ENCODE results near the gene IL1RAPL2. TPM values are rescaled to one million over a fixed set of nuclear protein-coding genes. Genes with fewer than 3 reads are reported as not detected.

Gene IL1RAPL2
- polyA plus RNA-seq, 3 donors, result not detected

GRCh38 chrX:105694839-105695238 is 1128.8 kb downstream of the IL1RAPL2 start:
- Histone ChIP-seq H2AFZ (ENCODE audit: insufficient read depth, low read depth, low read length, poor library complexity, severe bottlenecking) (no peak overlapping the region), H4K20me1 (ENCODE audit: insufficient read depth, low read length) (no peaks in the 10 kb centered on the region), H3K27me3 (ENCODE audit: control insufficient read depth in 2 of 2, insufficient read depth in 2 of 2, low read length in 2 of 2) (no peaks in the 10 kb centered on the region), H3K4me2 (replicated peaks; ENCODE audit: extremely low read depth, low read length, poor library complexity, severe bottlenecking) (no peak overlapping the region), H3K9ac (ENCODE audit: insufficient read depth, low read length, poor library complexity, severe bottlenecking) (no peak overlapping the region), H3K36me3 (replicated peaks in 1 of 2; ENCODE audit: control insufficient read depth in 1 of 2, insufficient read depth in 2 of 2, low read length in 2 of 2) (no peaks in the 10 kb centered on the region), H3K4me3 (replicated peaks in 1 of 3; ENCODE audit: low read depth in 2 of 3, low read length in 3 of 3) (no peak overlapping the region), H3K27ac (ENCODE audit: low read depth in 1 of 2, low read length in 2 of 2) (no peak overlapping the region), H3K4me1 (ENCODE audit: control insufficient read depth in 1 of 2, insufficient read depth in 2 of 2, low read length in 2 of 2) (no peaks in the 10 kb centered on the region), H3K79me2 (ENCODE audit: insufficient read depth, low read length) (no peaks in the 10 kb centered on the region), H3K9me3 (replicated peaks in 1 of 2; ENCODE audit: control insufficient read depth in 1 of 2, insufficient read depth in 1 of 2, low read length in 2 of 2) (no peaks in the 10 kb centered on the region)
- no peak overlapping the region for H3K4me3 Mint-ChIP-seq
- peaks cover 0 to 9% (median 2%) of the 10 kb centered on the region in 7 donors for H3K9me3 Mint-ChIP-seq
- intact Hi-C loops (cut with micrococcal nuclease), result no loop called here
- H3K36me3 Mint-ChIP-seq, result no peaks in the 10 kb centered on the region
- WGBS (ENCODE audit: insufficient coverage), result no CpG with 5 or more reads among the region's 1 CpG
- H3K4me1 Mint-ChIP-seq, result no peaks in the 10 kb centered on the region
- H3K27ac Mint-ChIP-seq, result no peak overlapping the region
- TF ChIP-seq, protein P1, sequence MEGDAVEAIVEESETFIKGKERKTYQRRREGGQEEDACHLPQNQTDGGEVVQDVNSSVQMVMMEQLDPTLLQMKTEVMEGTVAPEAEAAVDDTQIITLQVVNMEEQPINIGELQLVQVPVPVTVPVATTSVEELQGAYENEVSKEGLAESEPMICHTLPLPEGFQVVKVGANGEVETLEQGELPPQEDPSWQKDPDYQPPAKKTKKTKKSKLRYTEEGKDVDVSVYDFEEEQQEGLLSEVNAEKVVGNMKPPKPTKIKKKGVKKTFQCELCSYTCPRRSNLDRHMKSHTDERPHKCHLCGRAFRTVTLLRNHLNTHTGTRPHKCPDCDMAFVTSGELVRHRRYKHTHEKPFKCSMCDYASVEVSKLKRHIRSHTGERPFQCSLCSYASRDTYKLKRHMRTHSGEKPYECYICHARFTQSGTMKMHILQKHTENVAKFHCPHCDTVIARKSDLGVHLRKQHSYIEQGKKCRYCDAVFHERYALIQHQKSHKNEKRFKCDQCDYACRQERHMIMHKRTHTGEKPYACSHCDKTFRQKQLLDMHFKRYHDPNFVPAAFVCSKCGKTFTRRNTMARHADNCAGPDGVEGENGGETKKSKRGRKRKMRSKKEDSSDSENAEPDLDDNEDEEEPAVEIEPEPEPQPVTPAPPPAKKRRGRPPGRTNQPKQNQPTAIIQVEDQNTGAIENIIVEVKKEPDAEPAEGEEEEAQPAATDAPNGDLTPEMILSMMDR (IDR thresholded peaks at IDR 0.05), result no peak
- DNase-seq, result no peak
- peaks cover 0 to 3% (median 1%) of the 10 kb centered on the region in 3 donors for H3K27me3 Mint-ChIP-seq (ENCODE audit: low read depth in 3 of 3)

- Histone ChIP-seq H3K4me3 (replicated peaks in 1 of 3; ENCODE audit: low read depth in 2 of 3, low read length in 3 of 3) (no peak overlapping the region), H3K36me3 (replicated peaks in 1 of 2; ENCODE audit: control insufficient read depth in 1 of 2, insufficient read depth in 2 of 2, low read length in 2 of 2) (no peaks in the 10 kb centered on the region), H3K79me2 (ENCODE audit: insufficient read depth, low read length) (no peaks in the 10 kb centered on the region), H3K9ac (ENCODE audit: insufficient read depth, low read length, poor library complexity, severe bottlenecking) (no peak overlapping the region), H3K9me3 (replicated peaks in 1 of 2; ENCODE audit: control insufficient read depth in 1 of 2, insufficient read depth in 1 of 2, low read length in 2 of 2) (no peaks in the 10 kb centered on the region), H3K27me3 (ENCODE audit: control insufficient read depth in 2 of 2, insufficient read depth in 2 of 2, low read length in 2 of 2) (no peaks in the 10 kb centered on the region), H3K4me1 (ENCODE audit: control insufficient read depth in 1 of 2, insufficient read depth in 2 of 2, low read length in 2 of 2) (no peaks in the 10 kb centered on the region), H3K27ac (ENCODE audit: low read depth in 1 of 2, low read length in 2 of 2) (no peak overlapping the region), H4K20me1 (ENCODE audit: insufficient read depth, low read length) (no peaks in the 10 kb centered on the region), H2AFZ (ENCODE audit: insufficient read depth, low read depth, low read length, poor library complexity, severe bottlenecking) (no peak overlapping the region), H3K4me2 (replicated peaks; ENCODE audit: extremely low read depth, low read length, poor library complexity, severe bottlenecking) (no peak overlapping the region)
- no peak overlapping the region for H3K27ac Mint-ChIP-seq
- no peaks in the 10 kb centered on the region for H3K4me1 Mint-ChIP-seq
- intact Hi-C loops (cut with micrococcal nuclease), result no loop called here
- no peak overlapping the region for H3K4me3 Mint-ChIP-seq
- DNase-seq, result no peak
- no CpG with 5 or more reads among the region's 1 CpG for WGBS (ENCODE audit: insufficient coverage)
- TF ChIP-seq, protein P1 (IDR thresholded peaks at IDR 0.05), result no peak
- no peaks in the 10 kb centered on the region for H3K36me3 Mint-ChIP-seq
- peaks cover 0 to 3% (median 1%) of the 10 kb centered on the region in 3 donors for H3K27me3 Mint-ChIP-seq (ENCODE audit: low read depth in 3 of 3)
- H3K9me3 Mint-ChIP-seq, result peaks cover 0 to 9% (median 1%) of the 10 kb centered on the region in 7 donors
These were observed 1129.5 kb downstream of the IL1RAPL2 start for GRCh38 chrX:105695451-105695850.
